ENCODE measurements around the gene FGF14.
"Not testable (repeated sequence)": the region's sequence is repeated elsewhere in the genome, so short reads cannot be mapped to it uniquely, and the experiment has no call there.

DNA sequence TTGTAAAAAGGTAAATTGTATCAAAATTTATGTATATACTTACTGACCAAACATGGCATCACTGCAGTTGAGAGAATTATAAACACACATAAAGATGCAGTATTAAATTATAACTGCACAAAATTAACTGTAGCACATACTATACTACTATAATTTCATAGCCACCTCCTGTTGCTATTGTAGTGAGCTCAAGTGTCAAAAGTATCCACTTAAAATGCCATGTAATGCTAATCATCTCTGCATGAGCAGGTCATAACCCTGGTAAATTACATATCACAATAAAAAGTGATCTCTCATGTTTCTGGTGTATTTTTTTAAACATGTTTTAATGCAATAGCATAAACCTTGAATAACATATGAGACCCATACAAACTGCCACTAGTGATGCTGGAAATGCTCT lies 308.6 kb downstream of the FGF14 start:
- not testable (repeated sequence) for TF ChIP-seq POLR2AphosphoS5 (IDR thresholded peaks at IDR 0.05); EP300 (IDR thresholded peaks at IDR 0.05; ENCODE audit: low read depth)
- TF ChIP-seq, protein P1, sequence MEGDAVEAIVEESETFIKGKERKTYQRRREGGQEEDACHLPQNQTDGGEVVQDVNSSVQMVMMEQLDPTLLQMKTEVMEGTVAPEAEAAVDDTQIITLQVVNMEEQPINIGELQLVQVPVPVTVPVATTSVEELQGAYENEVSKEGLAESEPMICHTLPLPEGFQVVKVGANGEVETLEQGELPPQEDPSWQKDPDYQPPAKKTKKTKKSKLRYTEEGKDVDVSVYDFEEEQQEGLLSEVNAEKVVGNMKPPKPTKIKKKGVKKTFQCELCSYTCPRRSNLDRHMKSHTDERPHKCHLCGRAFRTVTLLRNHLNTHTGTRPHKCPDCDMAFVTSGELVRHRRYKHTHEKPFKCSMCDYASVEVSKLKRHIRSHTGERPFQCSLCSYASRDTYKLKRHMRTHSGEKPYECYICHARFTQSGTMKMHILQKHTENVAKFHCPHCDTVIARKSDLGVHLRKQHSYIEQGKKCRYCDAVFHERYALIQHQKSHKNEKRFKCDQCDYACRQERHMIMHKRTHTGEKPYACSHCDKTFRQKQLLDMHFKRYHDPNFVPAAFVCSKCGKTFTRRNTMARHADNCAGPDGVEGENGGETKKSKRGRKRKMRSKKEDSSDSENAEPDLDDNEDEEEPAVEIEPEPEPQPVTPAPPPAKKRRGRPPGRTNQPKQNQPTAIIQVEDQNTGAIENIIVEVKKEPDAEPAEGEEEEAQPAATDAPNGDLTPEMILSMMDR (IDR thresholded peaks at IDR 0.05), result not testable (repeated sequence)
